ENCODE data around the gene MAP2K2.
A peak's percentile ranks its signal among the peaks of the same experiment; 100 is the strongest.

MAP2K2 gene

GRCh38 chr19:4059891-4060620, 63.9 kb downstream of the MAP2K2 start:
- TF ChIP-seq CTCF (IDR thresholded peaks at IDR 0.05; ENCODE audit: low read depth, low read length), result no peak
- no peak for DNase-seq (ENCODE audit: extremely low read depth, low read depth)

GRCh38 chr19:4059453-4059871, 64.5 kb downstream of the MAP2K2 start:
- DNase-seq (ENCODE audit: extremely low read depth, low read depth), result no peak
- no peak for TF ChIP-seq CTCF (IDR thresholded peaks at IDR 0.05; ENCODE audit: low read depth, low read length)

GRCh38 chr19:4058693-4059452, 65.0 kb downstream of the MAP2K2 start:
- TF ChIP-seq CTCF (IDR thresholded peaks at IDR 0.05; ENCODE audit: low read depth, low read length), result no peak
- DNase-seq (ENCODE audit: extremely low read depth, low read depth), result no peak

GRCh38 chr19:4057931-4058692, 65.8 kb downstream of the MAP2K2 start:
- TF ChIP-seq CTCF (IDR thresholded peaks at IDR 0.05; ENCODE audit: low read depth, low read length), result peak; percentile 31
- peak; percentile 78 for DNase-seq (ENCODE audit: extremely low read depth, low read depth)

- DNase-seq (ENCODE audit: extremely low read depth, low read depth), result no peak
- TF ChIP-seq CTCF (IDR thresholded peaks at IDR 0.05; ENCODE audit: low read depth, low read length), result no peak
Measured at GRCh38 chr19:4055209-4055552, 68.7 kb downstream of the MAP2K2 start.

- no peak for DNase-seq (ENCODE audit: extremely low read depth, low read depth)
- TF ChIP-seq CTCF (IDR thresholded peaks at IDR 0.05; ENCODE audit: low read depth, low read length), result no peak
Measured at GRCh38 chr19:4054441-4055208, 69.3 kb downstream of the MAP2K2 start.
